GM12892 (cell line): Measurements from ENCODE around the gene ZNF30.

Experiments
- POLR2A ChIP-seq: IDR thresholded peaks from 2 replicates; pipeline ENCODE4 v1.6.1; 2011; ENCODE audit warnings: low read depth, low read length, control low read depth
- POLR2AphosphoS5 ChIP-seq: IDR thresholded peaks from 2 replicates; pipeline ENCODE4 v1.6.1; 2011; ENCODE audit warnings: low read depth, low read length, control low read depth
- TAF1 ChIP-seq: IDR thresholded peaks from 2 replicates; pipeline ENCODE4 v1.6.1; 2011; ENCODE audit warnings: low read depth, mild to moderate bottlenecking, control low read depth, low read length, borderline replicate concordance

DNA sequence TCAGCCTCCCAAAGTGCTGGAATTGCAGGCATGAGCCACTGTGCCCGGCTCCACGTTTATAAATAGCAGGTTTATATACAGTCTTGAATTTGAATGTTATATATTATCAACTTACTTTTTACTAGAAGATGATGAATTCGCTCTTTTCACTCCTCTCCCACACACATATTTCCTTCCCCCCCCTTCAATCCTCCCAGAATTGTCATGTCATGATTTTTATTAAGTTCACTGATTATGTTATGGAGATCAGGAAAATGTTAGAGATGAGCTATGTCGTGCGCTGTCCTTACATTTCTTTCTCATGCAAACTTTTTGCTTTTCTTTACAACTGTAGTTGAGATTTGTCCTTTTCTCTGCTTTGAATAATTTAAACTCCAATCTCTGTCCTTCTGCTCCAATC, 55.6 kb downstream of the ZNF30 start:
- TF ChIP-seq POLR2AphosphoS5 (no peak), POLR2A (no peak), TAF1 (no peak)
